Panc1 (cell line): ENCODE data around the gene HJURP.

ENCODE experiments used
- POLR2AphosphoS5 ChIP-seq: IDR thresholded peaks from 2 replicates; pipeline ENCODE4 v1.6.1; 2012; ENCODE audit warnings: mild to moderate bottlenecking, low read depth, low read length, moderate library complexity
- TF ChIP-seq, protein P1 (sequence below): fragments of 450-650 bp; IDR thresholded peaks from 2 replicates; pipeline ENCODE4 v1.5.1; 2017; ENCODE audit warnings: mild to moderate bottlenecking
- TF ChIP-seq, protein P2 (sequence below), 2 experiments: IDR thresholded peaks; 2 replicates each; pipeline ENCODE4 v1.6.1; 2011 to 2012; ENCODE audit warnings: low read depth in 2 of 2, control low read depth in 1 of 2, low read length in 1 of 2, mild to moderate bottlenecking in 1 of 2, moderate library complexity in 1 of 2; ENCODE audit not compliant: insufficient read depth in 1 of 2

DNA sequence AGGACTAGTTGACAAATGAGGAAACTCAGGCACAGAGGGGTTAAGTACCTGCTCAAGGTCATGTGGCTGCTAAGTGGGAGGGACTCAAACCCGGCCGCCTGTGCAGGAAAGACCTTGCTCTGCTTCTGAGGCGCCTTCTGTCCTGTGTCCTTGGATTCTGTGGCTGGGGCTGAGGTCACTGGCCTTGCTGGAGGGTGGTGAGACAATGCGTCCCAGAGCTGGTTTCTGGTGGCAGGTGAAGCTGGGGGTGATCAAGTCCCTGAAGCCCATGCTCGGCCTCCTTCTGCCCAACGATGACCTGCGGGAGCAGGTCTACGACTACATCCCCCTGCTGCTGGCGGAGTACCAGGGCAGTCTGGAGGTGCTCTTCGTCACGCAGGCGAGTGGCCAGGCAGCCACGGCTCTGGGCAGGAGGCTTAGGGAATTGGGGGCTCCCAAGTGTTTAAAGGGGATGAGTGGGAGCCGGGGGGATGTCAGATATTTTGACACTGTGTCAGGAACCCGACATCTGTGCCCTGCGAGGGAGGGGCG is 60.1 kb downstream of the HJURP start:
- TF ChIP-seq, protein P1, sequence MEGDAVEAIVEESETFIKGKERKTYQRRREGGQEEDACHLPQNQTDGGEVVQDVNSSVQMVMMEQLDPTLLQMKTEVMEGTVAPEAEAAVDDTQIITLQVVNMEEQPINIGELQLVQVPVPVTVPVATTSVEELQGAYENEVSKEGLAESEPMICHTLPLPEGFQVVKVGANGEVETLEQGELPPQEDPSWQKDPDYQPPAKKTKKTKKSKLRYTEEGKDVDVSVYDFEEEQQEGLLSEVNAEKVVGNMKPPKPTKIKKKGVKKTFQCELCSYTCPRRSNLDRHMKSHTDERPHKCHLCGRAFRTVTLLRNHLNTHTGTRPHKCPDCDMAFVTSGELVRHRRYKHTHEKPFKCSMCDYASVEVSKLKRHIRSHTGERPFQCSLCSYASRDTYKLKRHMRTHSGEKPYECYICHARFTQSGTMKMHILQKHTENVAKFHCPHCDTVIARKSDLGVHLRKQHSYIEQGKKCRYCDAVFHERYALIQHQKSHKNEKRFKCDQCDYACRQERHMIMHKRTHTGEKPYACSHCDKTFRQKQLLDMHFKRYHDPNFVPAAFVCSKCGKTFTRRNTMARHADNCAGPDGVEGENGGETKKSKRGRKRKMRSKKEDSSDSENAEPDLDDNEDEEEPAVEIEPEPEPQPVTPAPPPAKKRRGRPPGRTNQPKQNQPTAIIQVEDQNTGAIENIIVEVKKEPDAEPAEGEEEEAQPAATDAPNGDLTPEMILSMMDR = no peak
- TF ChIP-seq, protein P2, sequence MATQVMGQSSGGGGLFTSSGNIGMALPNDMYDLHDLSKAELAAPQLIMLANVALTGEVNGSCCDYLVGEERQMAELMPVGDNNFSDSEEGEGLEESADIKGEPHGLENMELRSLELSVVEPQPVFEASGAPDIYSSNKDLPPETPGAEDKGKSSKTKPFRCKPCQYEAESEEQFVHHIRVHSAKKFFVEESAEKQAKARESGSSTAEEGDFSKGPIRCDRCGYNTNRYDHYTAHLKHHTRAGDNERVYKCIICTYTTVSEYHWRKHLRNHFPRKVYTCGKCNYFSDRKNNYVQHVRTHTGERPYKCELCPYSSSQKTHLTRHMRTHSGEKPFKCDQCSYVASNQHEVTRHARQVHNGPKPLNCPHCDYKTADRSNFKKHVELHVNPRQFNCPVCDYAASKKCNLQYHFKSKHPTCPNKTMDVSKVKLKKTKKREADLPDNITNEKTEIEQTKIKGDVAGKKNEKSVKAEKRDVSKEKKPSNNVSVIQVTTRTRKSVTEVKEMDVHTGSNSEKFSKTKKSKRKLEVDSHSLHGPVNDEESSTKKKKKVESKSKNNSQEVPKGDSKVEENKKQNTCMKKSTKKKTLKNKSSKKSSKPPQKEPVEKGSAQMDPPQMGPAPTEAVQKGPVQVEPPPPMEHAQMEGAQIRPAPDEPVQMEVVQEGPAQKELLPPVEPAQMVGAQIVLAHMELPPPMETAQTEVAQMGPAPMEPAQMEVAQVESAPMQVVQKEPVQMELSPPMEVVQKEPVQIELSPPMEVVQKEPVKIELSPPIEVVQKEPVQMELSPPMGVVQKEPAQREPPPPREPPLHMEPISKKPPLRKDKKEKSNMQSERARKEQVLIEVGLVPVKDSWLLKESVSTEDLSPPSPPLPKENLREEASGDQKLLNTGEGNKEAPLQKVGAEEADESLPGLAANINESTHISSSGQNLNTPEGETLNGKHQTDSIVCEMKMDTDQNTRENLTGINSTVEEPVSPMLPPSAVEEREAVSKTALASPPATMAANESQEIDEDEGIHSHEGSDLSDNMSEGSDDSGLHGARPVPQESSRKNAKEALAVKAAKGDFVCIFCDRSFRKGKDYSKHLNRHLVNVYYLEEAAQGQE (IDR thresholded peaks at IDR 0.05; ENCODE audit: insufficient read depth in 1 of 2, low read depth in 2 of 2, low read length in 1 of 2) = no peak
- TF ChIP-seq POLR2AphosphoS5 = no peak
